ENCODE measurements around the gene COL5A2. TPM values are rescaled to one million over a fixed set of nuclear protein-coding genes. Genes with fewer than 3 reads are reported as not detected.

COL5A2 gene
- polyA plus RNA-seq, 1 donor from 2014 or later, result 3.6 TPM

DNA sequence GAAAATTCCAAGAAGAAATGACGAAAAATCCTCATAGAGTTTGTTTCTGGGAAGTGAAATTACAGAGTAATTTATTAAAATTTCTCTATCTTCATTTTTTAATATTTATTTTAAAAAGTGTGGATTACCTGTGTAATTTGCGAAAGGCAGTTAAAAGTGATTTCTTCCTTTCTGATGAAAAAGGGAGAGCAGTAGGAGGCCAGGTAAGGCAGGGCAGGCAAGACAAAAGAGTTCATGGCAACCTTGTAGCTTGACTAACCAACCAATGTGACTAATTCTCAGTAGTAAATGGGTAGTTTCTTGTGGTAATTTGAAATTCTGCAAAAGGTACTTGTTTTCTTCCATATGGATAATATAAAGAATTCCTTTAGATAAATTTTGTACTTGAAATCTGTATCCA, 34.9 kb upstream of the COL5A2 start:
- Histone ChIP-seq H3K9me3 (ENCODE audit: low read length) (no peaks in the 10 kb centered on the region), H3K36me3 (ENCODE audit: insufficient read depth, low read length) (no peaks in the 10 kb centered on the region), H3K4me3 (ENCODE audit: low read length) (no peak overlapping the region), H3F3A (ENCODE audit: insufficient read depth, low read length, poor library complexity, severe bottlenecking) (no peaks in the 10 kb centered on the region), H3K27me3 (ENCODE audit: insufficient read depth, low read depth, low read length) (no peaks in the 10 kb centered on the region), H3K9me2 (ENCODE audit: insufficient read depth, low read length) (no peaks in the 10 kb centered on the region), H3K27ac (ENCODE audit: low read length) (no peak overlapping the region), H2AFZ (ENCODE audit: low read depth, low read length) (no peak overlapping the region), H3K4me2 (ENCODE audit: low read length) (no peak overlapping the region), H3K79me2 (replicated peaks; ENCODE audit: insufficient read depth, low read length) (no peaks in the 10 kb centered on the region), H3K9ac (ENCODE audit: low read length) (no peak overlapping the region), H4K20me1 (ENCODE audit: insufficient read depth) (no peaks in the 10 kb centered on the region)
- TF ChIP-seq MXI1 (conservative IDR thresholded peaks at IDR 0.05; ENCODE audit: poor library complexity, severe bottlenecking), result no peak

DNA sequence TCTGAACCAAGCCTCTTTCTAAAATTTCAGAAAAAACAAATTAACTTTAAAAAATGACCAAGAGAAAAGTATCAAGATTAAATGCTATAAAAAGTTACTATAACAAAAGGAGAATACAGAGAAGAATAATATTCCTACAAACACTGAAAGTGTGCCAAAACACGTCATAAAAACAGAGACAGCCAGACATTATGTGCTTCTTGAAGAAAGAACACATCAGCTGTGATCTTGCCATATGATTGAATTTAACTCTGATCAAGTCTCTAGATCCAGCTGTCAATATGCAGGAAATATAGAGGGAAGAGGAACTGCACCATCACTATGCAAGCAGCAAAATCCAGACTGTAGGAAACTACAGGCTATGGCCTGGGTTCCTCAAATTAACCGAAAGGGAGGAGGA, 33.7 kb upstream of the COL5A2 start:
- Histone ChIP-seq H3K79me2 (replicated peaks; ENCODE audit: insufficient read depth, low read length) (no peaks in the 10 kb centered on the region), H2AFZ (ENCODE audit: low read depth, low read length) (no peak overlapping the region), H3K4me3 (ENCODE audit: low read length) (no peak overlapping the region)

More for the DNA sequence above, 33.7 kb upstream of the COL5A2 start:
- TF ChIP-seq EZH2 (IDR thresholded peaks at IDR 0.05; ENCODE audit: borderline replicate concordance, insufficient read depth, low read length, poor library complexity, severe bottlenecking) (no peak), SMC3 (conservative IDR thresholded peaks at IDR 0.05; ENCODE audit: poor library complexity) (no peak), MXI1 (conservative IDR thresholded peaks at IDR 0.05; ENCODE audit: poor library complexity, severe bottlenecking) (no peak), EP300 (conservative IDR thresholded peaks at IDR 0.05; ENCODE audit: poor library complexity, severe bottlenecking) (no peak), RAD21 (conservative IDR thresholded peaks at IDR 0.05) (no peak), TAF1 (IDR thresholded peaks at IDR 0.05; ENCODE audit: low read depth) (no peak), POLR2AphosphoS5 (IDR thresholded peaks at IDR 0.05) (no peak)
- TF ChIP-seq, protein P1, sequence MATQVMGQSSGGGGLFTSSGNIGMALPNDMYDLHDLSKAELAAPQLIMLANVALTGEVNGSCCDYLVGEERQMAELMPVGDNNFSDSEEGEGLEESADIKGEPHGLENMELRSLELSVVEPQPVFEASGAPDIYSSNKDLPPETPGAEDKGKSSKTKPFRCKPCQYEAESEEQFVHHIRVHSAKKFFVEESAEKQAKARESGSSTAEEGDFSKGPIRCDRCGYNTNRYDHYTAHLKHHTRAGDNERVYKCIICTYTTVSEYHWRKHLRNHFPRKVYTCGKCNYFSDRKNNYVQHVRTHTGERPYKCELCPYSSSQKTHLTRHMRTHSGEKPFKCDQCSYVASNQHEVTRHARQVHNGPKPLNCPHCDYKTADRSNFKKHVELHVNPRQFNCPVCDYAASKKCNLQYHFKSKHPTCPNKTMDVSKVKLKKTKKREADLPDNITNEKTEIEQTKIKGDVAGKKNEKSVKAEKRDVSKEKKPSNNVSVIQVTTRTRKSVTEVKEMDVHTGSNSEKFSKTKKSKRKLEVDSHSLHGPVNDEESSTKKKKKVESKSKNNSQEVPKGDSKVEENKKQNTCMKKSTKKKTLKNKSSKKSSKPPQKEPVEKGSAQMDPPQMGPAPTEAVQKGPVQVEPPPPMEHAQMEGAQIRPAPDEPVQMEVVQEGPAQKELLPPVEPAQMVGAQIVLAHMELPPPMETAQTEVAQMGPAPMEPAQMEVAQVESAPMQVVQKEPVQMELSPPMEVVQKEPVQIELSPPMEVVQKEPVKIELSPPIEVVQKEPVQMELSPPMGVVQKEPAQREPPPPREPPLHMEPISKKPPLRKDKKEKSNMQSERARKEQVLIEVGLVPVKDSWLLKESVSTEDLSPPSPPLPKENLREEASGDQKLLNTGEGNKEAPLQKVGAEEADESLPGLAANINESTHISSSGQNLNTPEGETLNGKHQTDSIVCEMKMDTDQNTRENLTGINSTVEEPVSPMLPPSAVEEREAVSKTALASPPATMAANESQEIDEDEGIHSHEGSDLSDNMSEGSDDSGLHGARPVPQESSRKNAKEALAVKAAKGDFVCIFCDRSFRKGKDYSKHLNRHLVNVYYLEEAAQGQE (IDR thresholded peaks at IDR 0.05; ENCODE audit: borderline replicate concordance), result no peak
- TF ChIP-seq, protein P2, sequence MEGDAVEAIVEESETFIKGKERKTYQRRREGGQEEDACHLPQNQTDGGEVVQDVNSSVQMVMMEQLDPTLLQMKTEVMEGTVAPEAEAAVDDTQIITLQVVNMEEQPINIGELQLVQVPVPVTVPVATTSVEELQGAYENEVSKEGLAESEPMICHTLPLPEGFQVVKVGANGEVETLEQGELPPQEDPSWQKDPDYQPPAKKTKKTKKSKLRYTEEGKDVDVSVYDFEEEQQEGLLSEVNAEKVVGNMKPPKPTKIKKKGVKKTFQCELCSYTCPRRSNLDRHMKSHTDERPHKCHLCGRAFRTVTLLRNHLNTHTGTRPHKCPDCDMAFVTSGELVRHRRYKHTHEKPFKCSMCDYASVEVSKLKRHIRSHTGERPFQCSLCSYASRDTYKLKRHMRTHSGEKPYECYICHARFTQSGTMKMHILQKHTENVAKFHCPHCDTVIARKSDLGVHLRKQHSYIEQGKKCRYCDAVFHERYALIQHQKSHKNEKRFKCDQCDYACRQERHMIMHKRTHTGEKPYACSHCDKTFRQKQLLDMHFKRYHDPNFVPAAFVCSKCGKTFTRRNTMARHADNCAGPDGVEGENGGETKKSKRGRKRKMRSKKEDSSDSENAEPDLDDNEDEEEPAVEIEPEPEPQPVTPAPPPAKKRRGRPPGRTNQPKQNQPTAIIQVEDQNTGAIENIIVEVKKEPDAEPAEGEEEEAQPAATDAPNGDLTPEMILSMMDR (IDR thresholded peaks at IDR 0.05; ENCODE audit: poor library complexity, severe bottlenecking), result no peak
- Histone ChIP-seq H4K20me1 (ENCODE audit: insufficient read depth) (no peaks in the 10 kb centered on the region), H3K9me3 (ENCODE audit: low read length) (no peaks in the 10 kb centered on the region), H3F3A (ENCODE audit: insufficient read depth, low read length, poor library complexity, severe bottlenecking) (no peaks in the 10 kb centered on the region), H3K9ac (ENCODE audit: low read length) (no peak overlapping the region), H3K27ac (ENCODE audit: low read length) (no peak overlapping the region), H3K9me2 (ENCODE audit: insufficient read depth, low read length) (no peaks in the 10 kb centered on the region), H3K36me3 (ENCODE audit: insufficient read depth, low read length) (no peaks in the 10 kb centered on the region), H3K4me2 (ENCODE audit: low read length) (no peak overlapping the region), H3K27me3 (ENCODE audit: insufficient read depth, low read depth, low read length) (no peaks in the 10 kb centered on the region)
